Measurements from ENCODE around the gene PAPOLB. TPM values are rescaled to one million over a fixed set of nuclear protein-coding genes. Genes with fewer than 3 reads are reported as not detected.
"Not testable (repeated sequence)": the region's sequence is repeated elsewhere in the genome, so short reads cannot be mapped to it uniquely, and the experiment has no call there.

Gene PAPOLB
- total RNA-seq (2014; rRNA removed; shearing (Covaris generic); ENCODE audit: low replicate concordance) = 0.94 TPM in 1 of 2 replicates, not detected in the other

- no peaks in the 10 kb centered on the region for H3K36me3 ChIP-seq
- no peaks in the 10 kb centered on the region for H3K9me3 ChIP-seq
- no peaks in the 10 kb centered on the region for H3K27me3 ChIP-seq
- no peak for DNase-seq
- H3K4me3 ChIP-seq = no peak within 1 kb of the TSS
These were observed at the start of gene PAPOLB for GRCh38 chr7:4861673-4862072. Gene PAPOLB (minus strand): TSS chr7:4862030. CDS start chr7:4861810, 220 bp downstream.

- H3K36me3 ChIP-seq = no peaks in the 10 kb centered on the region
- H3K4me3 ChIP-seq = no peak overlapping the region
- no peak for DNase-seq
- H3K27me3 ChIP-seq = no peaks in the 10 kb centered on the region
- H3K9me3 ChIP-seq = no peaks in the 10 kb centered on the region
These were observed 49.4 kb upstream of the PAPOLB start for GRCh38 chr7:4911111-4911828.

- no peaks in the 10 kb centered on the region for H3K9me3 ChIP-seq
- H3K4me3 ChIP-seq = no peak overlapping the region
- no peaks in the 10 kb centered on the region for H3K27me3 ChIP-seq
- no peaks in the 10 kb centered on the region for H3K36me3 ChIP-seq
- DNase-seq = peak; percentile 14
These were observed 44.9 kb upstream of the PAPOLB start for GRCh38 chr7:4906682-4907081.

GRCh38 chr7:4905171-4905570 is 43.3 kb upstream of the PAPOLB start:
- DNase-seq = no peak
- no peak overlapping the region for H3K4me3 ChIP-seq

GRCh38 chr7:4904346-4904745 is 42.5 kb upstream of the PAPOLB start:
- Histone ChIP-seq H3K36me3 (no peaks in the 10 kb centered on the region), H3K4me3 (no peak overlapping the region), H3K9me3 (no peaks in the 10 kb centered on the region), H3K27me3 (no peaks in the 10 kb centered on the region)
- DNase-seq = no peak

More at GRCh38 chr7:4905171-4905570, 43.3 kb upstream of the PAPOLB start:
- Histone ChIP-seq H3K9me3 (no peaks in the 10 kb centered on the region), H3K36me3 (no peaks in the 10 kb centered on the region), H3K27me3 (no peaks in the 10 kb centered on the region)

- Histone ChIP-seq H3K9me3 (0 out of 2 replicates have a peak, but pooled peaks cover 2% of the 10 kb centered on the region), H3K36me3 (no peaks in the 10 kb centered on the region), H3K4me3 (no peak overlapping the region), H3K27me3 (no peaks in the 10 kb centered on the region)
- DNase-seq = no peak
These were observed 33.9 kb upstream of the PAPOLB start for GRCh38 chr7:4895766-4896165.

GRCh38 chr7:4894482-4894881 is 32.7 kb upstream of the PAPOLB start:
- Histone ChIP-seq H3K27me3 (no peaks in the 10 kb centered on the region), H3K9me3 (0 out of 2 replicates have a peak, but pooled peaks cover 2% of the 10 kb centered on the region), H3K36me3 (no peaks in the 10 kb centered on the region), H3K4me3 (no peak overlapping the region)
- DNase-seq = no peak

- DNase-seq = no peak
- H3K4me3 ChIP-seq = no peak overlapping the region
- no peaks in the 10 kb centered on the region for H3K36me3 ChIP-seq
- H3K9me3 ChIP-seq = 0 out of 2 replicates have a peak, but pooled peaks cover under 1% of the 10 kb centered on the region
- H3K27me3 ChIP-seq = no peaks in the 10 kb centered on the region; the same call in 1 of the 2 replicates
These were observed 32.2 kb upstream of the PAPOLB start for GRCh38 chr7:4893929-4894475.

GRCh38 chr7:4893188-4893587 is 31.4 kb upstream of the PAPOLB start:
- H3K27me3 ChIP-seq, H3K4me3 ChIP-seq, DNase-seq, H3K36me3 ChIP-seq, H3K9me3 ChIP-seq: not testable (repeated sequence)

- not testable (repeated sequence) for DNase-seq, H3K4me3 ChIP-seq, H3K36me3 ChIP-seq, H3K27me3 ChIP-seq, H3K9me3 ChIP-seq
These were observed 29.7 kb upstream of the PAPOLB start for GRCh38 chr7:4891522-4891921.

GRCh38 chr7:4889682-4890081 is 27.9 kb upstream of the PAPOLB start:
- DNase-seq = no peak

GRCh38 chr7:4888161-4888560 is 26.3 kb upstream of the PAPOLB start:
- no peaks in the 10 kb centered on the region for H3K9me3 ChIP-seq
- no peak for DNase-seq

More at GRCh38 chr7:4889682-4890081, 27.9 kb upstream of the PAPOLB start:
- Histone ChIP-seq H3K36me3 (no peaks in the 10 kb centered on the region), H3K27me3 (no peaks in the 10 kb centered on the region; the same call in 1 of the 2 replicates), H3K4me3 (no peak overlapping the region), H3K9me3 (no peaks in the 10 kb centered on the region)

GRCh38 chr7:4886671-4887070 is 24.8 kb upstream of the PAPOLB start:
- no peak for DNase-seq
- H3K9me3 ChIP-seq = no peaks in the 10 kb centered on the region

More at GRCh38 chr7:4888161-4888560, 26.3 kb upstream of the PAPOLB start:
- no peaks in the 10 kb centered on the region; the same call in 1 of the 2 replicates for H3K27me3 ChIP-seq
- H3K36me3 ChIP-seq = no peaks in the 10 kb centered on the region
- no peak overlapping the region for H3K4me3 ChIP-seq

GRCh38 chr7:4885317-4885807 is 23.5 kb upstream of the PAPOLB start:
- no peak for DNase-seq
- H3K4me3 ChIP-seq = no peak overlapping the region

More at GRCh38 chr7:4886671-4887070, 24.8 kb upstream of the PAPOLB start:
- H3K4me3 ChIP-seq = no peak overlapping the region
- no peaks in the 10 kb centered on the region for H3K36me3 ChIP-seq
- H3K27me3 ChIP-seq = no peaks in the 10 kb centered on the region; the same call in 1 of the 2 replicates

GRCh38 chr7:4884164-4884563 is 22.3 kb upstream of the PAPOLB start:
- H3K9me3 ChIP-seq = no peaks in the 10 kb centered on the region
- no peaks in the 10 kb centered on the region for H3K36me3 ChIP-seq
- H3K4me3 ChIP-seq = peak overlapping the region; percentile 48; the same call in 1 of the 2 replicates
- DNase-seq = no peak
- no peaks in the 10 kb centered on the region; the same call in 1 of the 2 replicates for H3K27me3 ChIP-seq

More at GRCh38 chr7:4885317-4885807, 23.5 kb upstream of the PAPOLB start:
- no peaks in the 10 kb centered on the region for H3K9me3 ChIP-seq
- no peaks in the 10 kb centered on the region; the same call in 1 of the 2 replicates for H3K27me3 ChIP-seq
- no peaks in the 10 kb centered on the region for H3K36me3 ChIP-seq

GRCh38 chr7:4883372-4884144 is 21.7 kb upstream of the PAPOLB start, which contains the start of gene RADIL:
Gene RADIL (minus strand): TSS chr7:4883716. CDS start chr7:4878139, 5,577 bp downstream.
- Histone ChIP-seq H3K36me3 (no peaks in the 10 kb centered on the region), H3K9me3 (no peaks in the 10 kb centered on the region), H3K4me3 (peak within 1 kb of the TSS; percentile 48), H3K27me3 (no peaks in the 10 kb centered on the region)
- DNase-seq = peak; percentile 88

GRCh38 chr7:4883033-4883371 is 21.2 kb upstream of the PAPOLB start:
- peak overlapping the region; percentile 48 for H3K4me3 ChIP-seq
- H3K27me3 ChIP-seq = no peaks in the 10 kb centered on the region
- no peaks in the 10 kb centered on the region for H3K9me3 ChIP-seq
- DNase-seq = no peak
- no peaks in the 10 kb centered on the region for H3K36me3 ChIP-seq
